Activated CD8-positive, alpha-beta memory T cell treated with anti-CD3 and anti-CD28 coated beads, Interleukin-2, amount 10 ng/mL, durations not matched to agents 7 days and 5 days (primary cell): ENCODE data around the gene NAA25. TPM values are rescaled to one million over a fixed set of nuclear protein-coding genes. Genes with fewer than 3 reads are reported as not detected.
"Not testable (repeated sequence)": the region's sequence is repeated elsewhere in the genome, so short reads cannot be mapped to it uniquely, and the experiment has no call there.

Source experiments
- ATAC-seq: fragments of 150-1000 bp; cut with Tn5 transposase; one replicate; pipeline ENCODE4 v1.10.0; 2021; ENCODE audit warnings: moderate library complexity
- CTCF ChIA-PET: fragments of 350-600 bp; sonication (Branson Sonifier 250); formaldehyde crosslinking; loops from one replicate; lab custom pipeline; 2021; ENCODE audit warnings: antibody characterized with exemption; lab: Charles Lee
- DNase-seq: peaks from one replicate; pipeline ENCODE4 v3.0.0-alpha.2; 2020
- H3K27ac Mint-ChIP-seq: one replicate; pipeline ENCODE4 v1.8.0; 2021; ENCODE audit warnings: mild to moderate bottlenecking, mixed read lengths
- H3K27me3 Mint-ChIP-seq: one replicate; pipeline ENCODE4 v1.8.0; 2021; ENCODE audit warnings: mixed read lengths
- H3K36me3 Mint-ChIP-seq: one replicate; pipeline ENCODE4 v1.8.0; 2021; ENCODE audit warnings: mild to moderate bottlenecking, mixed read lengths
- H3K4me1 Mint-ChIP-seq: one replicate; pipeline ENCODE4 v1.8.0; 2021; ENCODE audit warnings: mixed read lengths
- H3K4me3 Mint-ChIP-seq: one replicate; pipeline ENCODE4 v1.8.0; 2021; ENCODE audit warnings: mild to moderate bottlenecking, moderate library complexity, mixed read lengths
- H3K9me3 Mint-ChIP-seq: one replicate; pipeline ENCODE4 v1.8.0; 2022; ENCODE audit warnings: low read depth, mixed read lengths
- total RNA-seq, 2 experiments: library from RNA; stranded (reverse); gene quantifications; one replicate each; pipeline ENCODE4 v1.2.3, GENCODE V29; 2021

NAA25 gene
- total RNA-seq, 2 experiments from 2014 or later, result 30.2 to 32.1 TPM

DNA sequence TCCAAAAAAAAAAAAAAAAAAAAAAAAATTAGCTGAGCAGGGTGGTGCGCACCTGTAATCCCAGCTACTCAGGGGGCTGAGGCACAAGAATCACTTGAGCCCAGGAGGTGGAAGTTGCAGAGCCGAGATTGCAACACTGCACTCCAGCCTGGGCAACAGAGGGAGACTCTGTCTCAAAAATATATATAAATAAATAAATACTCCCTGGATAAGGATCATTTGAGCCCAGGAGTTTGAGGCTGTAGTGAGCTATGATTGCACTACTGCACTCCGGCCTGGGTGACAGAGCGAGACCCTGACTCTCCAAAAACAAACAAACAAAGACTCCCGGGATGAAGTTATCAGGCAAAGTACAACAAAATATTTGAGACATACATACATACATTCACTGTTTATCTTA, 3.3 kb upstream of the NAA25 start:
- Mint-ChIP-seq H3K9me3 (no peaks in the 10 kb centered on the region), H3K27me3 (no peaks in the 10 kb centered on the region), H3K4me1 (peaks cover 25% of the 10 kb centered on the region), H3K36me3 (peaks cover 2% of the 10 kb centered on the region), H3K4me3 (no peak overlapping the region), H3K27ac (no peak overlapping the region)
- DNase-seq, result peak; percentile 1
- CTCF ChIA-PET, result interaction anchor here (1.1 kb wide), 1 partner anchor 19 kb away, joined by 3 read pairs; no protein-coding TSS in a partner anchor
- ATAC-seq, result no peak

DNA sequence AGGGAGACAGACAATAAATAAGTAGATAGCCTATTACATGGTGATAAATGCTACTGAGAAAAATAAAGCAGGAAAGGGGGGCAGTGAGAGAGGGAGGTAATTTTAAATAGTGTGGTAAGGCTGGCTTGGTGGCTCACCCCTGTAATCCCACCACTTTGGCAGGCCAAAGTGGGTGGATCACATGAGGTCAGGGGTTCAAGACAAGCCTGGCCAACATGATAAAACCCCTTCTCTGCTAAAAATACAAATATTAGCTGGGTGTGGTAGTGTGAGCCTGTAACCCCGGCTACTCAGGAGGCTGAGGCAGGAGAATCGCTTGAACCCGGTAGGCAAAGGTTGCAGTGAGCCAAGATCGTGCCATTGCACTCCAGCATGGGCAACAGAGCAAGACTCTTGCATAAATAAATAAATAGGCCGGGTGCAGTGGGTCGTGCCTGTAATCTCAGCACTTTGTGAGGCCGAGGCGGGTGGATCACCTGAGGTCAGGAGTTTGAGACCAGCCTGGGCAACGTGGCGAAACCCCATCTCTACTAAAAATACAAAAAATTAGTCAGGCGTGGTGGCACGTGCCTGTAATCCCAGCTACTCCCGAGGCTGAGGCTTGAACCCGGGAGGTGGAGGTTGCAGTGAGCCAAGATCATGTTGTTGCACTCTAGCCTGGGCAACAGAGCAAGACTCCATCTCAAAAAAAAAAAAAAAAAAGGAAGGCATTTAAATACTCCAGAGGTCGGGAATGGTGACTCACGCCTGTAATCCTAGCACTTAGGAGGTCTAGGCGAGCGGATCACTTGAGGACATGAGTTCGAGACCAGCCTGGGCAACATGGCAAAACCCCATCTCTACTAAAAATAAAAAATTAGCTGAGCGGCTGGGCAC, 2.4 kb upstream of the NAA25 start:
- not testable (repeated sequence) for ATAC-seq, H3K27ac Mint-ChIP-seq, H3K9me3 Mint-ChIP-seq, H3K27me3 Mint-ChIP-seq, H3K4me3 Mint-ChIP-seq, H3K36me3 Mint-ChIP-seq, DNase-seq
- CTCF ChIA-PET, result interaction anchor here (0.7 to 2.7 kb wide), 3 partner anchors 14 to 19 kb away, joined by 3 to 17 read pairs (median 4); partner anchors contain the start of gene TRAFD1
- peaks cover 25% of the 10 kb centered on the region for H3K4me1 Mint-ChIP-seq

DNA sequence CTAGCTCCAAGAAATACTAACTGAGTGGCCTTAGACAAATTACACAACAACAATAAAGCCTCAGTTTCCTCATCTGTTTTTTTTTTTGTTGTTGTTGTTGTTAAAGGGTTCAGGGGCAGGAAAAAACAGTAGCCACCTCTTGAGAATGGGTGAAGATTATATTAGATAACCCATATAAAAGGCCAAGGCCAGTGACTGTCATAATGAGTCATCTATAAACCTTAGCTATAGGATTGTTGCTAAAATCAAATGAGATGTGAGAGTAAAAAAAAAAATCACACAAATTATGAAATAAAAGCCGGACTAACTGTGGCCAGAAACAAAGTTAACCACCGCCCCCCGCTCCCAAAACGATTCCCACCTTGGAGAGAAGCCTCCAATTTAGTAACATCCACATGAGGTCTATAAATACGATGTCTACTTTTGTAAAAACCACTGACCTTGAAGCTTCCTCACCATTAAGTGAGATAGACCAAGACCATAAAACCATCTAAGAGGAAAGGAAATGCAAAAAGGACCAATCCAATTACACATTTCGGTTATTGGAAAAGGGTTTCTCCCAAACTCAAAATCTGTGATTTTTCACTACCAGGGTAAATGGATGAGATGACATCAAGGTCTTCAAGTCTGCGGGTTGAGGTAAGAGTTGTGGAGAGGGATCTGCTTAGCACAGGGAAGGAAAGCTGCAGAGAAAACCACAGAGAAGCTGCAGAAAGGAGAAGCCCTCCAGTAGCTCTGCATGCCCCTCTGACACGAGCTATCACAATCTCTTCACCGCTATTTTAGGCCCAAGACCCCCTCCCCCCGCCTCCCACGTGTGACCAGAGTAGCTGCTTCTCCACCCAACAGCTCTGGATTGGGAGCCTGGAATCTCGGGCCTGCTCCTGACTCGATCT, 1.0 kb downstream of the NAA25 start:
- peaks cover 43% of the 10 kb centered on the region for H3K4me1 Mint-ChIP-seq

DNA sequence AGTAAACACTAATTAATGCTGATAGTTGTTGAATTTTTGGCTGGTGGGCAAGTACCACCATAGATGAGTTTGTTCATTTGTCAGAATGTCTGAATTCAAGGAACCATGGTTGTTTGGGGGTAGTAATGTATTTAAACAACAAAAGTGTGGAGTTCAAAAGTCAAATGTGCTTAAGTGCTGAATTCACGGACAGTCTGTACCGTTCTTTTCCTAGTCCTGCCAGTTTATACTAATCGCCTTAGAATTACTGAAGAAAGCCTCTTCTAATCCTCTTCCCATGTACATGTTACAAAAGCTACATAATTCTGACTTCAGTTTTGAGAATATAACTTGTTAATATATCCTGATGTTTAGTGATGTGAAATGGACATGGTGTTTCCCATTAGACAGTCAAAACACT, 2.7 kb downstream of the NAA25 start:
- ATAC-seq, result no peak
- Mint-ChIP-seq H3K27ac (peak overlapping the region; percentile 1), H3K4me1 (peaks cover 49% of the 10 kb centered on the region), H3K27me3 (no peaks in the 10 kb centered on the region), H3K9me3 (no peaks in the 10 kb centered on the region), H3K36me3 (peaks cover 18% of the 10 kb centered on the region), H3K4me3 (no peak overlapping the region)
- no peak for DNase-seq
- CTCF ChIA-PET, result interaction anchor here (1.1 to 1.6 kb wide), 2 partner anchors 9 to 11 kb away, joined by 4 read pairs; no protein-coding TSS in a partner anchor

More for the DNA sequence above, 1.0 kb downstream of the NAA25 start:
- Mint-ChIP-seq H3K27me3 (no peaks in the 10 kb centered on the region), H3K4me3 (peak overlapping the region; percentile 79), H3K9me3 (no peaks in the 10 kb centered on the region), H3K27ac (peak overlapping the region; percentile 77), H3K36me3 (peaks cover 12% of the 10 kb centered on the region)
- CTCF ChIA-PET, result interaction anchor here (0.8 to 1.5 kb wide), 8 partner anchors 9 to 94 kb away, joined by 3 to 7 read pairs (median 4); partner anchors contain the start of gene TRAFD1
- ATAC-seq (no peak), DNase-seq (peak; percentile 51)

DNA sequence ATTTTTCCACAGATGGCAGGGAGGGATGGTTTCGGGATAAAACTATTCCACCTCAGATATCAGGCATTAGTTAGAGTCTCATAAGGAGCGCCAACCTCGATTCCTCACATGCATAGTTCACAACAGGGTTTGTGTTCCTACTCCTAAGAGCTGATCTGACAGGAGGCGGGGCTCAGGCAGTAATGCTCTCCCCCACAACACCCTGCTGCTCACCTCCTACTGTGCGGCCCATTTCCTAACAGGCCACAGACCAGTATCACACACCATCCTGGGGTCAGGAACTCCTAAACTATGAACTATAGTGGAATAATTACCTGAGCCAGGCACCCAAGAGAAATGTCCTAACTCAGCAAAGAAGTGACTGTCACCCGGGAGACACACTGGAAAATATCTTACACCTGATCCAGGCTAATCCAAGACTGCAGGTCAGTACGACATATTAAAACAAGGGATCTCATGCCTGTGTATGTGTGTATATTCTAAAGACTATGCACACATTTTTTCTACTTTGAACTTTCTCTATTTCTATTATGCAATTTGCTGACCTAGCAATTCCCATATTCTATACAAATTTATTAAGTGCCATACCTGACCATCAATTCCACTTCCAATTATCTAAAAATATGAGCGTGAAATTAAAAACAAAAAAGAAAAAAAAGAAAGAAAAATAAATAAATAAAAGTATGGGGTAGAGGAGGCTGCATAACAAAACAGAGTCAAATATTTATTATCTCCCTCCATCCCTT, 4.7 kb downstream of the NAA25 start:
- no peak overlapping the region for H3K4me3 Mint-ChIP-seq
- CTCF ChIA-PET, result no interaction called here
- H3K4me1 Mint-ChIP-seq, result peaks cover 43% of the 10 kb centered on the region
- DNase-seq (no peak), ATAC-seq (no peak)
- H3K27me3 Mint-ChIP-seq, result no peaks in the 10 kb centered on the region
- H3K36me3 Mint-ChIP-seq, result peaks cover 27% of the 10 kb centered on the region
- H3K9me3 Mint-ChIP-seq, result no peaks in the 10 kb centered on the region
- H3K27ac Mint-ChIP-seq, result no peak overlapping the region

DNA sequence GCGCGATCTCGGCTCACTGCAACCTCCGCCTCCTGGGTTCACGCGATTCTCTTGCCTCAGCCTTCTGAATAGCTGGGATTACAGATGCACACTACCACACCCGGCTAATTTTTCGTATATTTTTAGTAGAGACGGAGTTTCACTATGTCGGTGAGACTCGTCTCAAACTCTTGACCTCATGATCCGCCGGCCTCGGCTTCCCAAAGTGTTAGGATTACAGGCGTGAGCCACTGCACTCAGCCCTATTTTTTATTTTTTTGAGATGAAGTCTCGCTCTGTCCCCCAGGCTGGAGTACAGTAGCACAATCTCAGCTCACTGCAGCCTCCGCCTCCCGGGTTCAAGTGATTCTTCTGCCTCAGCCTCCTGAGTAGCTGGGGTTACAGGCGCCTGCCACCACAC, 5.8 kb downstream of the NAA25 start:
- Mint-ChIP-seq H3K36me3 (peaks cover 34% of the 10 kb centered on the region), H3K4me1 (peaks cover 50% of the 10 kb centered on the region)
- CTCF ChIA-PET, H3K27me3 Mint-ChIP-seq, H3K4me3 Mint-ChIP-seq, H3K9me3 Mint-ChIP-seq, ATAC-seq, DNase-seq, H3K27ac Mint-ChIP-seq: not testable (repeated sequence)

DNA sequence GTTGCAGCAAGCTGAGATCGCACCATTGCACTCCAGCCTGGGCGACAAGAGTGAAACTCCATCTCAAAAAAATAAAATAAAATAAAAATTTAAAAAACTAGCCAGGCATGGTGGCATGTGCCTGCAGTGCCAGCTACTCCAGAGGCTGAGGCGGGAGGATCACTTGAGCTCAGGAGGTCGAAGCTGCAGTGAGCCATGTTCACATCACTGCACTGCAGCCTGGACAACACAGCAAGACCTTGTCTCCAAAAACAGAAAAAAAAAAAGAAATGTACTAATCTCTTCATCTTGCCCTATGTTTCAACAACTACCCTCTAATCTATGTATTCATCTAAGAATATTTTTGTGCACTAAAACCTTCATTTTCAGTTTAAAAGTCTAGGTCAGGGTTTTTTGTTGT, 6.5 kb downstream of the NAA25 start:
- DNase-seq (peak; percentile 4), ATAC-seq (no peak)
- no peaks in the 10 kb centered on the region for H3K27me3 Mint-ChIP-seq
- H3K36me3 Mint-ChIP-seq, result peaks cover 37% of the 10 kb centered on the region
- no peak overlapping the region for H3K27ac Mint-ChIP-seq
- peaks cover 45% of the 10 kb centered on the region for H3K4me1 Mint-ChIP-seq
- no peak overlapping the region for H3K4me3 Mint-ChIP-seq
- CTCF ChIA-PET, result no interaction called here
- no peaks in the 10 kb centered on the region for H3K9me3 Mint-ChIP-seq

DNA sequence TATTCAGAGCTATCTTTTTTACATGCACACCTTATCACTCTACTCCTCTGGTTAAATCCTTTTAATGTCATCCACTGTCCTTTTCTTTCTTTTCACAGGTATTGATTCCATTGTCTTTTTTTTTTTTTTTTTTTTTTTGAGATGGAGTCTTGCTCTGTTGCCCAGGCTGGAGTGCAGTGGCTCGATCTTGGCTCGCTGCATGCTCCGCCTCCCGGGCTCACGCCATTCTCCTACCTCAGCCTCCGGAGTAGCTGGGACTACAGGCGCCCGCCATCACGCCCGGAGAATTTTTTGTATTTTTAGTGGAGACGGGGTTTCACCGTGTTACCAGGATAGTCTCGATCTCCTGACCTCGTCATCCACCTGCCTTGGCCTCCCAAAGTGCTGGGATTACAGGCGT, 8.1 kb downstream of the NAA25 start:
- ATAC-seq, H3K9me3 Mint-ChIP-seq, H3K27me3 Mint-ChIP-seq, H3K27ac Mint-ChIP-seq, DNase-seq, H3K4me3 Mint-ChIP-seq: not testable (repeated sequence)
- H3K4me1 Mint-ChIP-seq, result peaks cover 48% of the 10 kb centered on the region
- CTCF ChIA-PET, result interaction anchor here (1.2 to 1.7 kb wide), 2 partner anchors 14 to 287 kb away, joined by 3 to 5 read pairs; no protein-coding TSS in a partner anchor
- H3K36me3 Mint-ChIP-seq, result peaks cover 36% of the 10 kb centered on the region

DNA sequence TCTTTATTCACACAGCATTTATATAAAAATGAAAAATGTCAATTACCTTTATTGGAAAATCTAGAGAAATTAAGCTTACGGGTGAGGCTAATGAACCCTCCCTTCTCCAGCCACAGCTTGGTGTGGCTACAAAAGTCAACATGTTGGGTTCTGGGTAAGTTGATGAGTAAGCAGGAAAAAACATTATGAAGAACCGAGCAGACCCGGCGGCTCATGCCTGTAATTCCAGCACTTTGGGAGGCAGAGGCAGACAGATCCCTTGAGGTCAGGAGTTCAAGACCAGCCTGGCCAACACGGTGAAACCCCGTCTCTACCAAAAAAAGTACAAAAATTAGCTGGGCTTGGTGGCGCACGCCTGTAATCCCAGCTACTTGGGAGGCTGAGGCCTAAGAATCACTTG, 10.9 kb downstream of the NAA25 start:
- no peak overlapping the region for H3K4me3 Mint-ChIP-seq

DNA sequence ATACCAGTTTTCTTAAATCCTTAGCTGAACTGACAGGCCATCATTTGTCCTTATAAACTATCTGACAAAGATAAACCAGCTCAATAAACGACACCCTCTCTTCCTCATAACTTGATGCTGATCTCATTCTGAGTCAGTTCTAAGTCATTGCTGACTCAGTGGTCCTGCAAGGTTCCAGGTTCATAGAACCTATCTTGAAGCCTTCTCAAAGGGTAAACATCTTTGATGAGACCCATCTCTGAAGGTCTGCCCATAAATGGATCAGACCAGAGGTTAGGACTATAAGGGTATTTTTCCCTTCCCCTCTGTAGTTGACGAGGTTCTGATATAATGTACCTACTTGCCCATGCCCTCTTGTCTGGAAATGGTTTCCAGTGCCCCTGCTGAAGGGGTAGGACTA, 11.9 kb downstream of the NAA25 start:
- no peaks in the 10 kb centered on the region for H3K9me3 Mint-ChIP-seq
- H3K27me3 Mint-ChIP-seq, result no peaks in the 10 kb centered on the region
- H3K36me3 Mint-ChIP-seq, result peaks cover 43% of the 10 kb centered on the region
- DNase-seq (no peak), ATAC-seq (peak; percentile 88)
- peak overlapping the region; percentile 78 for H3K27ac Mint-ChIP-seq
- H3K4me1 Mint-ChIP-seq, result peaks cover 36% of the 10 kb centered on the region
- peak overlapping the region; percentile 41 for H3K4me3 Mint-ChIP-seq
- CTCF ChIA-PET, result interaction anchor here (0.6 to 1.6 kb wide), 5 partner anchors 9 to 153 kb away, joined by 3 to 4 read pairs (median 4); no protein-coding TSS in a partner anchor

More for the DNA sequence above, 10.9 kb downstream of the NAA25 start:
- no peaks in the 10 kb centered on the region for H3K9me3 Mint-ChIP-seq
- no peaks in the 10 kb centered on the region for H3K27me3 Mint-ChIP-seq
- CTCF ChIA-PET, result interaction anchor here (0.7 to 1.6 kb wide), 6 partner anchors 8 to 326 kb away, joined by 3 to 5 read pairs (median 4); no protein-coding TSS in a partner anchor
- H3K27ac Mint-ChIP-seq, result peak overlapping the region; percentile 40
- peaks cover 40% of the 10 kb centered on the region for H3K36me3 Mint-ChIP-seq
- DNase-seq, result no peak
- H3K4me1 Mint-ChIP-seq, result peaks cover 39% of the 10 kb centered on the region
- ATAC-seq, result no peak

DNA sequence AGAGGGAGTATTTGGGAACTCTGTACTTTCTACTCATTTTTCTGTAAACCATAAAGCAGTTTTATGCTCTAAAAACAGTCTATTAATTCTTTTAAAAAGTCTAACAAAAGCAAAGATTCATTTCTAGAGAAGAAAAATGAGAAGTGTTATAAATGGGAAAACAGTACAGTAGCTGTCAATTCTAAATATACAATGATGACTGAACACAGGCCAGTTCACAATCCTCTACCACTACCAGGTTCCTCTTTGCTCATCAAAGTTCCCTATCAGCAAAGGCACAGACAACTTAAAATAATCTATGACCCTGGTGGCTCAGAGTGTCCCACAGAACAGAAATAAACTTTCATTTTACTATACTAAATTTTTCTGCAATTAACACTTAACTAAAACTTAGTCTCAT, 12.5 kb downstream of the NAA25 start:
- Mint-ChIP-seq H3K27ac (peak overlapping the region; percentile 78), H3K4me3 (no peak overlapping the region), H3K4me1 (peaks cover 35% of the 10 kb centered on the region), H3K36me3 (peaks cover 47% of the 10 kb centered on the region), H3K27me3 (no peaks in the 10 kb centered on the region), H3K9me3 (no peaks in the 10 kb centered on the region)
- CTCF ChIA-PET, result interaction anchor here (1.2 to 1.6 kb wide), 3 partner anchors 11 to 152 kb away, joined by 3 to 4 read pairs (median 3); no protein-coding TSS in a partner anchor
- DNase-seq, result no peak
- ATAC-seq, result peak; percentile 59

DNA sequence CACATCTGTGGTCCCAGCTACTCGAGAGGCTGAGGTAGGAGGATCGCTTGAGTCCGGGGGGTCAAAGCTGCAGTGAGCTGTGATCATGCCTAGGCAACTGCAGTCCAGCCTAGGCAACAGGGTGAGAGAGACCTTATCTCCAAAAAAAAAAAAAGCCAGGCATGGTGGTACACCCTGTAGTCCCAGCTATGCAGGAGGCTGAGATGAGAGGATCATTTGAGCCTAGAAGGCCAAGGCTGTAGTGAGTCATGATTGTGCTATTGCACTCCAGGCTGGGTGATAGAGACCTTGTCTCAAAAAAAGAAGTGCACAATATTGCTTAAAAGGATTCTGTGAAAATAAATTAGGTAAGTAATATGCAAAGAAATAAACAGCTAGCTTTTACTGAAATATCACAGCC, 17.0 kb downstream of the NAA25 start:
- H3K4me1 Mint-ChIP-seq, result peaks cover 24% of the 10 kb centered on the region
- H3K4me3 Mint-ChIP-seq, result no peak overlapping the region
- no peaks in the 10 kb centered on the region for H3K27me3 Mint-ChIP-seq
- CTCF ChIA-PET, result interaction anchor here (0.6 kb wide), 1 partner anchor 42 kb away, joined by 4 read pairs; no protein-coding TSS in a partner anchor
- no peak overlapping the region for H3K27ac Mint-ChIP-seq
- DNase-seq (no peak), ATAC-seq (no peak)
- no peaks in the 10 kb centered on the region for H3K9me3 Mint-ChIP-seq
- peaks cover 44% of the 10 kb centered on the region for H3K36me3 Mint-ChIP-seq
